Neuronal stem cell (in vitro differentiated cells): ENCODE data around the gene LYPD6.
A peak's percentile ranks its signal among the peaks of the same experiment; 100 is the strongest.

Experiments
- DNase-seq: peaks from one replicate; pipeline ENCODE4 v3.0.0-alpha.2; 2013; ENCODE audit warnings: low spot score
- H2AFZ ChIP-seq: one replicate; pipeline ENCODE4 v1.6.1; 2013; ENCODE audit warnings: mild to moderate bottlenecking, low read length, inconsistent platforms
- H2AK5ac ChIP-seq: 2 replicates; pipeline ENCODE4 v1.6.1; 2013; ENCODE audit warnings: low read depth, mild to moderate bottlenecking, inconsistent platforms, low read length, moderate library complexity, mixed read lengths
- H2BK120ac ChIP-seq: 2 replicates; pipeline ENCODE4 v1.6.1; 2013; ENCODE audit warnings: low read depth, mild to moderate bottlenecking, inconsistent platforms, low read length, moderate library complexity, mixed read lengths
- H2BK12ac ChIP-seq: one replicate; pipeline ENCODE4 v1.6.1; 2013; ENCODE audit warnings: low read length, inconsistent platforms
- H2BK15ac ChIP-seq: 2 replicates; pipeline ENCODE4 v1.6.1; 2013; ENCODE audit warnings: mild to moderate bottlenecking, low read length, inconsistent platforms, mixed read lengths
- H2BK5ac ChIP-seq: one replicate; pipeline ENCODE4 v1.6.1; 2013; ENCODE audit warnings: inconsistent platforms, mild to moderate bottlenecking, low read length, moderate library complexity
- H3K14ac ChIP-seq: one replicate; pipeline ENCODE4 v1.6.1; 2013; ENCODE audit warnings: low read length, inconsistent platforms
- H3K18ac ChIP-seq: 2 replicates; pipeline ENCODE4 v1.6.1; 2013; ENCODE audit warnings: low read length, inconsistent platforms
- H3K23ac ChIP-seq: 2 replicates; pipeline ENCODE4 v1.6.1; 2013; ENCODE audit warnings: low read depth, mild to moderate bottlenecking, mixed read lengths, low read length, inconsistent platforms; ENCODE audit not compliant: poor library complexity
- H3K27ac ChIP-seq: replicated peaks from 3 replicates; pipeline ENCODE4 v1.5.1; 2013; ENCODE audit warnings: low read length, inconsistent platforms
- H3K27me3 ChIP-seq, 3 experiments: 2 replicates each; pipeline ENCODE4 v1.6.1; 2013; ENCODE audit warnings: low read length in 3 of 3, mild to moderate bottlenecking in 2 of 3, inconsistent platforms in 1 of 3, low read depth in 1 of 3, mixed read lengths in 1 of 3, moderate library complexity in 1 of 3; ENCODE audit not compliant: control insufficient read depth in 3 of 3, insufficient read depth in 3 of 3
- H3K36me3 ChIP-seq, 2 donors: replicated peaks in 1 of 2; 2 replicates each; pipeline ENCODE4 v1.6.1; 2013; ENCODE audit warnings: low read length in 2 of 2; ENCODE audit not compliant: control insufficient read depth in 2 of 2, insufficient read depth in 2 of 2
- H3K4ac ChIP-seq: 2 replicates; pipeline ENCODE4 v1.6.1; 2013; ENCODE audit warnings: inconsistent platforms, mild to moderate bottlenecking, low read length, moderate library complexity
- H3K4me1 ChIP-seq, 2 donors: 1 replicate in 1 of 2; 2 replicates in 1 of 2; pipeline ENCODE4 v1.6.1; 2013; ENCODE audit warnings: low read length in 2 of 2, low read depth in 1 of 2; ENCODE audit not compliant: control insufficient read depth in 2 of 2, insufficient read depth in 1 of 2
- H3K4me2 ChIP-seq: one replicate; pipeline ENCODE4 v1.6.1; 2013; ENCODE audit warnings: mild to moderate bottlenecking, low read length, inconsistent platforms; ENCODE audit not compliant: insufficient read depth, poor library complexity, severe bottlenecking
- H3K4me3 ChIP-seq, 2 donors: 2 replicates each; pipeline ENCODE4 v1.5.1; 2013; ENCODE audit warnings: low read length in 2 of 2, mild to moderate bottlenecking in 2 of 2, inconsistent platforms in 1 of 2, moderate library complexity in 1 of 2
- H3K79me1 ChIP-seq: one replicate; pipeline ENCODE4 v1.6.1; 2013; ENCODE audit warnings: low read depth, mild to moderate bottlenecking, inconsistent platforms, low read length, moderate library complexity
- H3K9ac ChIP-seq: one replicate; pipeline ENCODE4 v1.6.1; 2013; ENCODE audit warnings: mild to moderate bottlenecking, low read depth, low read length, inconsistent platforms; ENCODE audit not compliant: poor library complexity
- H3K9me3 ChIP-seq, 2 donors: replicated peaks in 1 of 2; 2 replicates each; pipeline versions ENCODE3 to v1.6.1; 2013; ENCODE audit warnings: low read length in 2 of 2, mild to moderate bottlenecking in 2 of 2, inconsistent platforms in 1 of 2, low read depth in 1 of 2, mixed read lengths in 1 of 2, moderate library complexity in 1 of 2; ENCODE audit not compliant: control insufficient read depth in 2 of 2, insufficient read depth in 1 of 2
- H4K8ac ChIP-seq: one replicate; pipeline ENCODE4 v1.6.1; 2013; ENCODE audit warnings: low read depth, mild to moderate bottlenecking, inconsistent platforms, low read length, moderate library complexity
- H4K91ac ChIP-seq: one replicate; pipeline ENCODE4 v1.6.1; 2013; ENCODE audit warnings: low read length, low read depth, mild to moderate bottlenecking, inconsistent platforms; ENCODE audit not compliant: poor library complexity
- WGBS, 2 donors: extraction: QIAGEN DNeasy Blood & Tissue Kit; methylation state at CpG; one replicate each; pipeline ENCODE4 v1.1.7; 2013; ENCODE audit warnings: missing lambda C conversion rate in 2 of 2, mixed read lengths in 1 of 2; ENCODE audit not compliant: insufficient read length in 2 of 2, insufficient replicate concordance in 1 of 2; ENCODE audit errors: extremely low coverage in 2 of 2; 5-methylcytosine and 5-hydroxymethylcytosine counted together

Gene LYPD6

DNA sequence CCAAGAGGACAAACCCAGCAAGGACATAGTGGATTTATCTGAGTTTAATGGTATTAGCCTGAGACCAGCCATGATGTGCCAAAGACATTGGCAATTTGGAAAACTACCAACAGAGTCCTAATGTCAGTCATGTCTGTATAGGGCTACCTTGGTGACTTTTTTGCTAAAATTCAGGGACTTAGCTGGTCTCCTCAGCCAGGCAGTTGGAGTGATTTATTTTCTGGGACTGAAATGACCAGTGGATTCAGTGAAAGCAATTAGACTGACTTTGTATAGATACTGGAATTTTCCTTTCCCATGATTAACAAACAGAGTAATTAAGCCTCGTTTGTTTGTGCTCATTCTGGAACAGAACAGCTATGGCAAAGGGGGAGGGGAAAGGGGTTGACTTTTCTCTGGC is 55.0 kb downstream of the LYPD6 start:
- Histone ChIP-seq H2AK5ac (no peak overlapping the region), H3K36me3 (no peaks in the 10 kb centered on the region), H2BK15ac (no peak overlapping the region), H3K27me3 (no peaks in the 10 kb centered on the region), H3K14ac (no peak overlapping the region), H2BK5ac (no peak overlapping the region), H3K9ac (no peak overlapping the region), H3K23ac (no peak overlapping the region), H3K9me3 (no peaks in the 10 kb centered on the region), H2BK120ac (no peak overlapping the region), H3K4ac (no peak overlapping the region), H3K18ac (no peak overlapping the region), H3K4me3 (no peak overlapping the region), H3K27ac (no peak overlapping the region), H2BK12ac (no peak overlapping the region), H3K79me1 (no peaks in the 10 kb centered on the region), H2AFZ (no peak overlapping the region), H4K8ac (no peak overlapping the region), H4K91ac (no peak overlapping the region), H3K4me1 (peaks cover 3 to 21% of the 10 kb centered on the region in 2 donors), H3K4me2 (no peak overlapping the region)
- no peak for DNase-seq
- no CpG with 5 or more reads among the region's 1 CpG for WGBS, 2 donors

DNA sequence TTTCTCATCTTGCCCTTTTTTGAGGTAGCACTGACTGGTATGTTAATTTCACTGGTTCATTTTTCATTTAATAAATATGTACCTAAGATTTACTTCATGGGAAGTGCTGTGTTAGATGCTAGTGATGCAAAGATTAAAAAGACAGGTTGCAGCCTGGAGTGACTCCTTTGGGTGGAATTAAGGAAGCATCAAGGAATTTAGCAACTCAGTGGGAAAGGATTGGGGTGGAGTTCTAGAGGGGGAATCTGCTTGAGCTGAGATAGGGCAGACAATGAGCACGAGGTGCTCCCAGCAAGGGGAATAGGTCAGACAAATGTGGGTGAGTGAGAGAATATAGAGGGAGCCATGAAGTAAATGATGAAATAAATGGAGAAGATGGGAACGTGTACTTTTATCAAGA is 57.0 kb downstream of the LYPD6 start:
- Histone ChIP-seq H3K79me1 (no peaks in the 10 kb centered on the region), H4K8ac (no peak overlapping the region)

DNA sequence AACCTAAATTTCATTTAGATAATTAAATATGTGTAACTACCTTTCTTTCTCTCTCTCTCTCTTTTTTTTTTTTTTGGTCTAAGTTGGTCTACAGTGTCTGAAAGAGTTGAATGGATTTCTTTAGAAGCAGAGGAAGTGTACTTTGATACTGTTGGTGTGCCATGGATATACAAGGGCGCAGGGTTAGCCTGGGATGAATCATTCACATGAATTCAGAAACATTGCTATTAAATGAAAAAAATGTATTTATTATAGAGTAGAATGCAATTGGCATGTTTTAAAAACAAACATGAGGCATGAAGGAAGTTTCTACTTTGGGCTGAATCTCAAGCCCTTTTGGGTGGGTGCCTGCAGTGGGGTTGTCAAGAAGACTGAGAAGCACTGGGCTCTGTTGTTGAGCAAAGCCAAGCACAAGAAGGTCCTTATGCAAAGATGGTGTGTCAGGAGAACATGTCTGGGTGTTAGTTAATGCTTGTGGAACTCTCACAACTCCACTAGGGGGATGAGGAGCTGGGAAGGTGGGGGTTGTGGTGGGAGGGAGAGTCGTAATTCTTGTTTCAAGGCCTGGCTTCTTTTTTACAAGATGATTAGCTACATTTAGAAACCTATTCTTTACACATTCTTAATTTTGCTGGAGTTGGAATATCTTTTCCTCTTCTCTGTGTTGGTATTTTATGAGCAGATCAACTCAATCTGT is 57.9 kb downstream of the LYPD6 start:
- Histone ChIP-seq H3K18ac (no peak overlapping the region), H3K79me1 (no peaks in the 10 kb centered on the region), H3K4me3 (no peak overlapping the region), H3K27me3 (no peaks in the 10 kb centered on the region), H2AK5ac (no peak overlapping the region), H3K4ac (no peak overlapping the region), H4K8ac (no peak overlapping the region), H2AFZ (no peak overlapping the region), H4K91ac (no peak overlapping the region), H3K9ac (no peak overlapping the region), H3K27ac (no peak overlapping the region), H3K4me1 (peaks cover 3 to 21% of the 10 kb centered on the region in 2 donors), H2BK12ac (no peak overlapping the region), H3K9me3 (no peaks in the 10 kb centered on the region), H2BK120ac (no peak overlapping the region), H3K4me2 (no peak overlapping the region), H2BK5ac (no peak overlapping the region), H3K14ac (no peak overlapping the region), H3K36me3 (no peaks in the 10 kb centered on the region), H3K23ac (no peak overlapping the region), H2BK15ac (no peak overlapping the region)
- no peak for DNase-seq
- WGBS, 2 donors: no CpG with 5 or more reads among the region's 2 CpGs

More for the DNA sequence above, 57.0 kb downstream of the LYPD6 start:
- no peak overlapping the region for H3K9ac ChIP-seq
- no peak overlapping the region for H3K27ac ChIP-seq
- no peaks in the 10 kb centered on the region for H3K27me3 ChIP-seq
- H2BK120ac ChIP-seq: no peak overlapping the region
- no peaks in the 10 kb centered on the region for H3K36me3 ChIP-seq
- no peaks in the 10 kb centered on the region for H3K9me3 ChIP-seq
- H2AK5ac ChIP-seq: no peak overlapping the region
- no peak overlapping the region for H2AFZ ChIP-seq
- no peak overlapping the region for H3K4me3 ChIP-seq
- no peak for DNase-seq
- no peak overlapping the region for H2BK15ac ChIP-seq
- H3K23ac ChIP-seq: no peak overlapping the region
- peaks cover 3 to 21% of the 10 kb centered on the region in 2 donors for H3K4me1 ChIP-seq
- H3K4me2 ChIP-seq: no peak overlapping the region
- no peak overlapping the region for H4K91ac ChIP-seq
- 100% methylated on average over 1 of the region's 2 CpGs; no CpG with 5 or more reads in 1 of the 2 donors for WGBS, 2 donors
- no peak overlapping the region for H3K4ac ChIP-seq
- H2BK5ac ChIP-seq: no peak overlapping the region
- no peak overlapping the region for H2BK12ac ChIP-seq
- H3K14ac ChIP-seq: no peak overlapping the region
- H3K18ac ChIP-seq: no peak overlapping the region

- Histone ChIP-seq H3K36me3 (no peaks in the 10 kb centered on the region), H3K4ac (no peak overlapping the region), H2BK12ac (no peak overlapping the region), H2BK15ac (no peak overlapping the region), H3K4me3 (no peak overlapping the region), H3K27me3 (no peaks in the 10 kb centered on the region), H2BK120ac (no peak overlapping the region), H3K4me1 (peaks cover 3 to 21% of the 10 kb centered on the region in 2 donors), H3K4me2 (peak overlapping the region; percentile 29), H2AFZ (no peak overlapping the region), H4K8ac (no peak overlapping the region), H3K14ac (no peak overlapping the region), H4K91ac (no peak overlapping the region), H2BK5ac (no peak overlapping the region), H3K18ac (no peak overlapping the region), H3K27ac (peak overlapping the region; percentile 51), H3K9me3 (no peaks in the 10 kb centered on the region), H3K23ac (no peak overlapping the region), H3K9ac (no peak overlapping the region), H3K79me1 (no peaks in the 10 kb centered on the region), H2AK5ac (no peak overlapping the region)
- WGBS, 2 donors: no CpG with 5 or more reads among the region's 6 CpGs
- peak; percentile 45 for DNase-seq
These were observed 59.2 kb downstream of the LYPD6 start for GRCh38 chr2:149389506-149390167.
